Measurements from ENCODE around the gene RAB5A.
"Not testable (repeated sequence)": the region's sequence is repeated elsewhere in the genome, so short reads cannot be mapped to it uniquely, and the experiment has no call there.

RAB5A gene

DNA sequence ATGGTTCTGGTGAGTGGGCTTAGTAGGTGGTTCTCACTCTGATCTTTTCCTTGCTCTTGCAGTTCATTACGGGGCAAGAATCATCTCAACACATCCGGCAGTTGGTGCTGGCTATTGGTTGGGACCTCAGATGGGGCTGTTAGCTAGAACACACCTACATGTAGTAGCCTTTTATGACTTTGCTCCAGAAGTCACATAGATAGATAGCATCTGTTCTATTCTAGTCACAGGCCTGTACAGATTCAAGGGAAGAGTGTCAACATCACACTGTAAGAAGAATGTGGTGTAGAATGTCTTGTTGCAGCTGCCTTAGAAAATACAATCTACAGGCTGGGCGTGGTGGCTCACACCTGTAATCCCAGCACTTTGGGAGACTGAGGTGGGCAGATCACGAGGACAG lies 15.1 kb downstream of the RAB5A start:
- Mint-ChIP-seq H3K9me3 (no peaks in the 10 kb centered on the region), H3K4me3 (peak overlapping the region in 1 of 2 donors; percentile 27), H3K4me1 (ENCODE audit: low read depth in 2 of 2) (peaks cover 44 to 84% of the 10 kb centered on the region in 2 donors), H3K27ac (peak overlapping the region in 1 of 2 donors; percentile 15), H3K27me3 (no peaks in the 10 kb centered on the region), H3K36me3 (ENCODE audit: insufficient read depth) (peaks cover 26% of the 10 kb centered on the region)
- ATAC-seq (replicated peaks) = no peak
- DNase-seq = no peak

GRCh38 chr3:19967208-19967607 lies 20.3 kb downstream of the RAB5A start:
- Mint-ChIP-seq H3K4me1 (ENCODE audit: low read depth in 2 of 2) (peaks cover 34 to 77% of the 10 kb centered on the region in 2 donors), H3K9me3 (no peaks in the 10 kb centered on the region), H3K4me3 (no peak overlapping the region), H3K27ac (peak overlapping the region in 1 of 2 donors; percentile 32), H3K36me3 (ENCODE audit: insufficient read depth) (peaks cover 31% of the 10 kb centered on the region), H3K27me3 (no peaks in the 10 kb centered on the region)
- DNase-seq = no peak
- ATAC-seq (replicated peaks) = no peak

- ATAC-seq (replicated peaks) = no peak
- no peaks in the 10 kb centered on the region for H3K9me3 Mint-ChIP-seq
- peaks cover 32% of the 10 kb centered on the region for H3K36me3 Mint-ChIP-seq (ENCODE audit: insufficient read depth)
- no peak for DNase-seq
- H3K27ac Mint-ChIP-seq = peak overlapping the region in 1 of 2 donors; percentile 32
- H3K27me3 Mint-ChIP-seq = no peaks in the 10 kb centered on the region
- H3K4me3 Mint-ChIP-seq = peak overlapping the region in 1 of 2 donors; percentile 13
- H3K4me1 Mint-ChIP-seq (ENCODE audit: low read depth in 2 of 2) = peaks cover 28 to 79% of the 10 kb centered on the region in 2 donors
Observed at GRCh38 chr3:19967812-19968211, 20.9 kb downstream of the RAB5A start.

DNA sequence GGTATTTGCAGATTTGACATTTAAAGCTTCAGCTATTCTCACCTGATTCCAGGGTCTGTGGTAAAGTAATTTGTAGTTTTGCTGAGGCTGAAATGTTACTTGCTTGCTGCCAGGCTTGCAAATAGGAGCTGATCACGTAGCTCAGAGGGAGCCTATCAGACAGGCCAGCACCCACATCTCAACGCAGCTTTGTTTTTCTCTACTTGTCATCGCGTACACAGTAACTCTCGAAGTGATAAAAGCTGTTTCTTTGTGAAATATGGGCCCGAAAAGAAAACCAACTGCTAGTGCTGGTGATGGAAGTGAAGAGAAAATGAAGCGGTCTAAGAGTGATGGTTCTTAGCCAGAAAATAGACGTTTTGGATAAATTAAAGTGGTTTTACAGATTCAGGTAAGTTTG lies 23.4 kb downstream of the RAB5A start:
- Mint-ChIP-seq H3K27ac (no peak overlapping the region), H3K4me3 (no peak overlapping the region), H3K9me3 (no peaks in the 10 kb centered on the region), H3K4me1 (ENCODE audit: low read depth in 2 of 2) (peaks cover 22 to 55% of the 10 kb centered on the region in 2 donors), H3K27me3 (no peaks in the 10 kb centered on the region), H3K36me3 (ENCODE audit: insufficient read depth) (peaks cover 52% of the 10 kb centered on the region)
- ATAC-seq (replicated peaks) (no peak), DNase-seq (no peak)

- DNase-seq (no peak), ATAC-seq (replicated peaks) (no peak)
- Mint-ChIP-seq H3K4me1 (ENCODE audit: low read depth in 2 of 2) (peaks cover 12 to 38% of the 10 kb centered on the region in 2 donors), H3K36me3 (ENCODE audit: insufficient read depth) (peaks cover 64% of the 10 kb centered on the region), H3K27ac (peak overlapping the region; percentile 41 to 75), H3K4me3 (no peak overlapping the region), H3K27me3 (no peaks in the 10 kb centered on the region), H3K9me3 (no peaks in the 10 kb centered on the region)
Observed at GRCh38 chr3:19972054-19972453, 25.2 kb downstream of the RAB5A start.

GRCh38 chr3:19988904-19989303 lies 42.0 kb downstream of the RAB5A start:
- H3K9me3 Mint-ChIP-seq; H3K4me3 Mint-ChIP-seq; H3K27ac Mint-ChIP-seq; H3K4me1 Mint-ChIP-seq (ENCODE audit: low read depth in 2 of 2); DNase-seq; H3K27me3 Mint-ChIP-seq; ATAC-seq (replicated peaks): not testable (repeated sequence)
- peaks cover 11% of the 10 kb centered on the region for H3K36me3 Mint-ChIP-seq (ENCODE audit: insufficient read depth)

- H3K36me3 Mint-ChIP-seq (ENCODE audit: insufficient read depth) = peaks cover 3% of the 10 kb centered on the region
- no peak for ATAC-seq (replicated peaks)
- no peak for DNase-seq
Observed at GRCh38 chr3:19994796-19995195, 47.9 kb downstream of the RAB5A start.

GRCh38 chr3:19997502-19997901 lies 50.6 kb downstream of the RAB5A start:
- Mint-ChIP-seq H3K27me3 (no peaks in the 10 kb centered on the region), H3K9me3 (no peaks in the 10 kb centered on the region), H3K36me3 (ENCODE audit: insufficient read depth) (peaks cover 3% of the 10 kb centered on the region), H3K4me1 (ENCODE audit: low read depth in 2 of 2) (no peaks in the 10 kb centered on the region), H3K4me3 (no peak overlapping the region), H3K27ac (no peak overlapping the region)
- ATAC-seq (replicated peaks) (no peak), DNase-seq (no peak)

More at GRCh38 chr3:19994796-19995195, 47.9 kb downstream of the RAB5A start:
- H3K9me3 Mint-ChIP-seq = no peaks in the 10 kb centered on the region
- H3K4me3 Mint-ChIP-seq = no peak overlapping the region
- no peak overlapping the region for H3K27ac Mint-ChIP-seq
- no peaks in the 10 kb centered on the region for H3K27me3 Mint-ChIP-seq
- no peaks in the 10 kb centered on the region for H3K4me1 Mint-ChIP-seq (ENCODE audit: low read depth in 2 of 2)

DNA sequence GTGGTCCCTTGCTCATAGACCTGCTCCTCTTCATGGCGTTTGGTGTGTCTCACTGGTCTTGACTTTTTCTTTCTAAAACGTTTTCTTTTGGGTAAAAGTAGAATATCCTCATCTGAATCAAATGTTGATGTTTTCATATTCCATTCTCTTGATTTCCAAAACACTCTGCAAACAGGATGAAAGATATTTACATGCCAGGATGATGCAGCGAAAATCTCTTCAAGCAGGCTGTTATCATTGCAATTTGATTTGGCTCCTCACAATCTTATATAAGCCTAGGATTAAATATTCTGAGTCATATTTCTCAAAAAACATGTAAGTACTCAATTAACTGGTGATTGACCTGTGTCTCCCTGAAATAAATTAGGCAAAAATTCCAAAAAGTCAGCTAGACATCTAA lies 55.0 kb downstream of the RAB5A start:
- H3K36me3 Mint-ChIP-seq (ENCODE audit: insufficient read depth) = no peaks in the 10 kb centered on the region
- no peaks in the 10 kb centered on the region for H3K4me1 Mint-ChIP-seq (ENCODE audit: low read depth in 2 of 2)
- H3K9me3 Mint-ChIP-seq = no peaks in the 10 kb centered on the region
- DNase-seq = no peak
- H3K27me3 Mint-ChIP-seq = no peaks in the 10 kb centered on the region
- ATAC-seq (replicated peaks) = no peak
- H3K4me3 Mint-ChIP-seq = no peak overlapping the region
- H3K27ac Mint-ChIP-seq = no peak overlapping the region

GRCh38 chr3:20007960-20008359 lies 61.1 kb downstream of the RAB5A start:
- no peak overlapping the region for H3K27ac Mint-ChIP-seq
- DNase-seq = no peak

DNA sequence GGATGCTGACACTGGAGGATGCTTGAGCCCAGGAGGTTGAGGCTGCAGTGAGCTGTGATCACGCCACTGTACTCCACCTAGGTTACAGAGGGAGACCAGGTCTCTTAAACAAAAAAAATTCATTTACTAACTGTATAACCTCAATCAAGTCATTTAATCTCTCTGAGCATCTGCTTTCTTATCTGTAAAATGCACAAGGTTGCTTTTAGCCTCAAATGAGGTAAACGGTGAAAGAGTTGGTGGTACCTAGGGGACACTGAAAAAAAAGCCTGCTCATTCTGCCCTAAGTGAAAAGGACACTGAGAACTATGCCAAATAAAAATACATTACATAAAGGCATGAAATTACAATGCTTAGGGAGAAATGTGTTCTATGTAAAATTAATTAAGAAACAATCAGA lies 61.7 kb downstream of the RAB5A start:
- H3K27me3 Mint-ChIP-seq = no peaks in the 10 kb centered on the region
- no peak overlapping the region for H3K27ac Mint-ChIP-seq
- no peak overlapping the region for H3K4me3 Mint-ChIP-seq
- H3K4me1 Mint-ChIP-seq (ENCODE audit: low read depth in 2 of 2) = no peaks in the 10 kb centered on the region
- ATAC-seq (replicated peaks) (no peak), DNase-seq (no peak)
- H3K9me3 Mint-ChIP-seq = no peaks in the 10 kb centered on the region
- no peaks in the 10 kb centered on the region for H3K36me3 Mint-ChIP-seq (ENCODE audit: insufficient read depth)

More at GRCh38 chr3:20007960-20008359, 61.1 kb downstream of the RAB5A start:
- Mint-ChIP-seq H3K4me3 (no peak overlapping the region), H3K4me1 (ENCODE audit: low read depth in 2 of 2) (no peaks in the 10 kb centered on the region), H3K9me3 (no peaks in the 10 kb centered on the region), H3K36me3 (ENCODE audit: insufficient read depth) (no peaks in the 10 kb centered on the region), H3K27me3 (no peaks in the 10 kb centered on the region)
- ATAC-seq (replicated peaks) = no peak

GRCh38 chr3:20012164-20012563 lies 65.3 kb downstream of the RAB5A start, which contains the start of gene PP2D1:
Gene PP2D1, minus strand, starts transcription at chr3:20012264. Its CDS starts 192 bp downstream, at chr3:20012072.
- Mint-ChIP-seq H3K9me3 (no peaks in the 10 kb centered on the region), H3K4me3 (no peak within 1 kb of the TSS), H3K27ac (no peak within 1 kb of the TSS), H3K27me3 (no peaks in the 10 kb centered on the region), H3K36me3 (ENCODE audit: insufficient read depth) (no peaks in the 10 kb centered on the region), H3K4me1 (ENCODE audit: low read depth in 2 of 2) (no peaks in the 10 kb centered on the region)
- no peak for DNase-seq
- ATAC-seq (replicated peaks) = no peak

DNA sequence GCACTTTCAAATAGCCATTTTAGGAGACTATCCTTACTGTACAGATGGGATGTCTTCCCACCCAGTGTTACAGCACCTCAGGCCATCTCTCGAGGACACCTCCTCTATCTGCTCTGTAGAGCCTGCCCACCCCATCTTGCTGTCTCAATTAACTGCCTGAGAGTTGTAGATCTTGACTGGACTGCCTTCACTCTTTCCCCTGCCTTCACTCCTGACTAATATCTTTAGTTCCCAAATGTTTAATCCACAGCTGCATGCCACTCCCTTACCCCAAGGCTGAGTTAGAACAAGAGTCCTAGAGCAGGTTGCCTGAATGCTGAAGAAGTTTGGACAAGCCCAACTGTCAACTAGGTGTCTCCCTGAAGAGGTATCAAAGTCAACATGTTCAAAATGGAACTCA lies 66.5 kb downstream of the RAB5A start:
- Mint-ChIP-seq H3K4me3 (no peak overlapping the region), H3K27me3 (no peaks in the 10 kb centered on the region), H3K27ac (no peak overlapping the region), H3K9me3 (no peaks in the 10 kb centered on the region), H3K4me1 (ENCODE audit: low read depth in 2 of 2) (no peaks in the 10 kb centered on the region), H3K36me3 (ENCODE audit: insufficient read depth) (no peaks in the 10 kb centered on the region)
- no peak for ATAC-seq (replicated peaks)
- no peak for DNase-seq

DNA sequence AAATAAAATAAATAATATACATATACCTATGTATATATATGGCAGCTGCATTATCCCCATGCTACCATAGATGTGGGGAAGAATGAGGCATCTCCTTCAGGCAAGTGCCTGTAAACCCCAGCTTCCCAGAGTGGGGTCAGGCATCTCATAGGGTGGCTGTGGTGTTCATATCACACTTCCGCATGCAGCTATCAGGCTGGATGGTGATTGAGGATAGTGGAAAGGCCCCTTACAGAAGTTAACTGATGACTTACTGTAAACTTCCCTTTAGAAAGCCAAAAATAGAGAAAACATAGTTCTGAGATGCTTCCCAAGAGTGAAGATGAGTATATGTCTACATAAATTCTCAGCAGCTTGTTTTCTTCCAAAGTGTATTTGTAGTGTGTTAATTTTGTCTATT lies 68.6 kb downstream of the RAB5A start:
- ATAC-seq (replicated peaks) (no peak), DNase-seq (no peak)
- Mint-ChIP-seq H3K9me3 (no peaks in the 10 kb centered on the region), H3K4me3 (no peak overlapping the region), H3K36me3 (ENCODE audit: insufficient read depth) (no peaks in the 10 kb centered on the region), H3K4me1 (ENCODE audit: low read depth in 2 of 2) (no peaks in the 10 kb centered on the region), H3K27me3 (no peaks in the 10 kb centered on the region), H3K27ac (no peak overlapping the region)

- not testable (repeated sequence) for DNase-seq; ATAC-seq (replicated peaks); H3K9me3 Mint-ChIP-seq; H3K27me3 Mint-ChIP-seq; H3K4me1 Mint-ChIP-seq (ENCODE audit: low read depth in 2 of 2); H3K27ac Mint-ChIP-seq; H3K4me3 Mint-ChIP-seq; H3K36me3 Mint-ChIP-seq (ENCODE audit: insufficient read depth)
Observed at GRCh38 chr3:20016076-20016475, 69.2 kb downstream of the RAB5A start.

Data from effector memory CD8-positive, alpha-beta T cell (primary cell).